HG02943 (cell line): ENCODE measurements around the gene CYBRD1.
"Not testable (repeated sequence)": the region's sequence is repeated elsewhere in the genome, so short reads cannot be mapped to it uniquely, and the experiment has no call there.

Experiments used
- ATAC-seq: cut with Tn5 transposase; IDR thresholded peaks from one replicate; pipeline ENCODE4 v1.9.1; 2021; ENCODE audit warnings: mild to moderate bottlenecking, low read depth, moderate library complexity; ENCODE audit not compliant: unreplicated experiment

The CYBRD1 gene

GRCh38 chr2:171514908-171515582, 7.2 kb upstream of the CYBRD1 start:
- ATAC-seq: no peak

- no peak for ATAC-seq
Observed at GRCh38 chr2:171515672-171516298, 6.5 kb upstream of the CYBRD1 start.

GRCh38 chr2:171516793-171517192, 5.5 kb upstream of the CYBRD1 start:
- ATAC-seq: no peak

DNA sequence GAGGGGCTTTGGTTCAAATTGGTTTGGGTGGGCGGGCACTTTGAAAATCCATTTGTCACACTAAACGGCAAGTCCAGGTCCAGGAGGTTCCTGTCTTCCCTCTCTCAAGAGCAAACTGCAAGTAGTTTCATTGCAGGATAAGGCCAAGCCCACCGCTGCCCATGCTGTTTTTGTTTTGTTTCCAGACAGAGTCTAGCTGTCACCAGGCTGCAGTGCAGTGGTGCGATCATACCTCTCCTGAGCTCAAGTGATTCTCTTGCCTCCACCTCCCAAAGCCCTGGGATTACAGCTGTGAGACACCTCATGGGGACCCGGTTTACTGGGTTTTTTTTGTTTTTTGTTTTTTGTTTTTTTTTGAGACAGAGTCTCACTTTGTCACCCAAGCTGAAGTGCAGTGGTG, 1.8 kb upstream of the CYBRD1 start:
- no peak for ATAC-seq

DNA sequence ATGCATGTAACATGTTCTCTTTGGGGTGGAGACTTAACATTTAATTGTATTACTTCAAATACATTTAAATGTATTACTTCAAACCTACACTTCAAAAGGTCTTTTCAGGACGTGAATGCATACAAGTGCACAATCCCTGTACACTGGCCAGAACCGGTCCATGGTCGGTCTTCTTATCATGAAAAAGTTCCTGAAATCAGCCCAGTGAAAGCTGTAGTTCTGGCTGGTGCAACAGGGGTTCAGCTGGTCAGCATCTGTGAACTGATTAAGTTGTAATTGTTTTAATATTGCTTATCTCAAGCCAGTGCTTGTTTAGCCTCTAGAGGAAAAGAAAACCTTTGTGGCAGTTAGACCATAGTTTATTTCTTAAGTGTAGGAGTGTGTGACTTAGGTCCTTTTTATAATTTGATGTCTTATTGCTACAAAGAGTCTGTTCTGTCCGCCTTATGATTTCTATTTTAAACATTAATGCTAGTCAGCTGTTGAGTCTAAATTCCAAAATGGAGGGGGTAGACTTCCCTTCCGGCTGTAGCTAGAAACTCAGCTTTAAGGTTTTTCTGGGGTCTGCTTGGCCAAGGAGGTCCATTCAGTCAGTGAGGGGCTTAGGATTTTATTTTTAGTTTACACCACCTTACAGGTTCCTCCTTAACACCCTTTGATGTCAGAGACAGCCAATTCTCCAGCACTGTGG, 768 bp upstream of the CYBRD1 start:
- ATAC-seq: no peak

GRCh38 chr2:171522788-171523087, 464 bp downstream of the CYBRD1 start:
- ATAC-seq: no peak

DNA sequence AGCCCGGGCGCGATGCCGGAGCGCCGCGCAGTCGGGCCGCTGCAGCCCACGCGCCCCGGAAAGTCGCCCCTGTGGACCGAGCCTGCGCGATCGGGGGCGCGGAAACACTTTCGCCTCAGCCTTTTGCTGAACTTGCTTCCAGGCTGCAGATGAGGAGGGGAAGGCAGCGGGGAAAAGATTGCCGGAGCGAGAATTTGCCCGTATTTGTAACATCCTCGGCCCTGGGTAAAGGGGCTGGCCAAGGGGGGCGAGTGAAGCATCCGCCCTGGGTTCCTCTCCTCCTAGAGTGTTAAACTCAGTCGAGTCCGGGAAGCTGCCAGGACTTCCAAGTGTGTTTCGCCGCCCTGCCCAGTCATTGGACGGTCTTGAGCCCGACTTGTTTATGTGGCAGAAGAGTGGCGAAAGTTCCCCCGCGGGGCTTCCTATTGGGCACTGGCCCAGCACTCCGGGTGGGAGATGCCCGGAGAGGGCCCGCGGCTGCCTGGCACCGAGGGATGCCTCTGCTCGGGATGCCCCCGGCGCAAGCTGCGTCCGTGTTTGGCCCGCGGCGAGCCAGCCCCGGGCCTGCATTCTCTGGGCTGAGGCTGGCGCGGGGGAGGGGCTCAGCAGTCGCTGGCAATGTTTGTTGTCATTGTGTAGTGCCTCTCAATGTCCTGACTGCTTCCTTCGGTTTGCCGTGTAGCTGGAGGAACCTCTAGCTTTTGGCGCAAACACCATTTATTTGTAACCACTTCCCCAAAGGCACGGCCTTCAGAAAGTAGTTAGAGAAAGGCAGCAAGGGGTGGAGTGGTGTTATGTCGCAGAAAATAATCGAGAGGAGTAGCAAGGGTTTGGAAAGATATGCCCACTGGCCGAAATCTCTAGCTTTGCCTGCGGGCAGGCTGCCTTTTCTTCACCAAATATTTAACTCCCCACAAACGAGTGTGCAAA, 1.1 kb downstream of the CYBRD1 start:
- no peak for ATAC-seq

- ATAC-seq: no peak
Observed at GRCh38 chr2:171524018-171524401, 1.7 kb downstream of the CYBRD1 start.

GRCh38 chr2:171529914-171530313, 7.6 kb downstream of the CYBRD1 start:
- ATAC-seq: no peak

GRCh38 chr2:171530378-171530777, 8.1 kb downstream of the CYBRD1 start:
- ATAC-seq: no peak

GRCh38 chr2:171530859-171531258, 8.6 kb downstream of the CYBRD1 start:
- ATAC-seq: not testable (repeated sequence)

DNA sequence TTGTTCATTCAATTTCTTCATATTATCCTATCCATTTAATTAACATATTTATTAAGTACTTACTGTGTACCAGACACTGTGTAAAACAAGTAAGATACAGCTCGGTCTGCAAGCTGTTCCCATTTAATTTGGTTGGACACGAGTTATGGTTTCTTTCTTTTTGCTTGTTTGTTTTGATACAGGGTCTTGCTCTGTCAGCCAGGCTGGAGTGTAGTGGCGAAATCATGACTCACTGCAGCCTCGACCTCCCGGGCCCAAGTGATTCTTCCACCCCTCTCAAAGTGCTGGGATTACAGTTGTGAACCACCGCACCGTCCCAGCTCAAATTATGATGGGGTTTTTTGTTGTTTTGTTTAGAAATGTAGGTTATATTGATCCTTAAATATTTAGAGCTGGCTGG, 9.0 kb downstream of the CYBRD1 start:
- ATAC-seq: no peak

DNA sequence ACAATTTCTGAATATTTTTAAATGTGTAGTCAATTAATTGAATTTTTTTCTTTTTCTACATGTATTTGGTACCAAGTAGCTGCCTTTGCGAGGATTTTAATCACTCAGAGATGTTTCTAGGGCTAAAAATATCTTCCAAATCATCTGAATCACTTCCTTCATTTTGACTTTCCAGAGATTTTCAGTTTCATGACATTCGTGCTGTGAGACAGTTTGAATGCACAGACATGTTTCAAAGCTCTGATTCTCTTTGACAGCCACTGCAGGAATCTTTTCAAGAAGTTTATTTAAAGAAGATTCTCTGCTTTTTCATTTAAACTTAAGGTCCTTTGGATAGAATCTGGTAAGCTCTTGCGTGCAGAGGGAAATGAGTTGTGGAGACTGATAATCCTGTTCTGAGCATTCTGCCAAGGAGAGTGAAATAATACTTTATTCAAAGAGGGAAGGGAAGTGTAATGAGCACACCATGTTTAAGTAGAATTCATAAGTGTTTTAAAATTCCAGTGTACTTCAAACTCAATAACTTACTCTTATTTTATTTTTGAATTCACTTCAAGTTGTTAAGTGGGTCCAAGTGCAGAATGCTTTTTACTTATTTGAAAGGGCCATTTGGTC, 9.7 kb downstream of the CYBRD1 start:
- no peak for ATAC-seq

- ATAC-seq: no peak
Observed at GRCh38 chr2:171533331-171533730, 11.1 kb downstream of the CYBRD1 start.

DNA sequence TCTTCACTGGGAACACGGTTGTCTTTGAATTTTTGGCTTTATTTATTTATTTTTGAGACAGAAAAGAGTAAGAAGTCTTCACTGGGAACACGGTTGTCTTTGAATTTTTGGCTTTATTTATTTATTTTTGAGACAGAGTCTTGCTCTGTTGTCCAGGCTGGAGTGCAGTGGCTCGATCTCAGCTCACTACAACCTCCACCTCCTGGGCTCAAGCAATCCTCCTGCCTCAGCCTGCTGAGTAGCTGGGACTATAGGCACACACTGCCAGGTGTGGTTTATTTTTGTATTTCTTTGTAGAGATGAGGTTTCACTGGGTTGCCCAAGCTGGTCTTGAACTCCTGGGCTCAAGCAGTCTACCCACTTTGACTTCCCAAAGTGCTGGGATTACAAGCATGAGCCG, 13.3 kb downstream of the CYBRD1 start:
- not testable (repeated sequence) for ATAC-seq

DNA sequence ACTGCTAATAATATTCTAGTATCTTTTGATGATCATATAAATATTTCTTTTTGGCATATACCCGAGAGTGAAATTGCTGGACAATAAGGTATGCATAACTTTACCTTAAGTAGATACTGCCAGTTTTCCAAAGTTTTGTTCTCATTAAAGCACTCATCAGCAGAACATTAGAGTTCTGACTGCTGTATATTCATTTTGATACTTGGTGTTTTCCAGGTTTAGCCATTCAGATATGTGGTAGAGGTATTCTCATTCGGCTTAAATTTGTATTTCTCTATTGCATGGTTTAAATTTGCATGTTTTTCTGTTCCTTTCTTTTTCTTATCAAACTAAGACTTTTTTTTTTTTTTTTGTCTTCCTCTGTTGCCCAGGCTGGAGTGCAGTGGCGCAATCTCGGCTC, 18.2 kb downstream of the CYBRD1 start:
- no peak for ATAC-seq

DNA sequence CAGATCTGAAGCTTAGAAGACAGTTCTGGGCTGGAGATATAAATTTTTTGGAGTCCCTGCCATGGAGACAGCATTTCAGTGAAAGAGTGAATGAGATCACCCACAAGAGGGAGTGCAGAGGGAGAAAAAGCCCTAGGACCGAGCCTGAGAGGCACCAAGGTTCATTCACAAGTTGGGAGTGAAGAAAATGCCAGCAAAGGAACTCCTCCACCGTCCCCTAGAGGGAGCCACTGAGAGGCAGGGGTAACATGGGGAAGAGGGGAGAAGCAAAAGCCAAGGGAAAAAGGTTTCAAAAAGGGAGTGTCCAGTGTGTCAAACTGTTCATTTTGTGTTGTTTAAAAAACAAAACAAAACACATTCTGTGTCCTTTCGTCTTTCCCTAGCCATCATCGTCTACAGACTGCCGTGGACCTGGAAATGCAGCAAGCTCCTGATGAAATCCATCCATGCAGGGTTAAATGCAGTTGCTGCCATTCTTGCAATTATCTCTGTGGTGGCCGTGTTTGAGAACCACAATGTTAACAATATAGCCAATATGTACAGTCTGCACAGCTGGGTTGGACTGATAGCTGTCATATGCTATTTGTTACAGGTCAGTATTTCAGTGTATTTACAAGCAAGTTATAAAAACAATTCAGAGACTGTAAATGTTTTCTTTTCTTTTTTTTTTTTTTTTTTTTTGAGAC, 19.1 kb downstream of the CYBRD1 start:
- no peak for ATAC-seq

DNA sequence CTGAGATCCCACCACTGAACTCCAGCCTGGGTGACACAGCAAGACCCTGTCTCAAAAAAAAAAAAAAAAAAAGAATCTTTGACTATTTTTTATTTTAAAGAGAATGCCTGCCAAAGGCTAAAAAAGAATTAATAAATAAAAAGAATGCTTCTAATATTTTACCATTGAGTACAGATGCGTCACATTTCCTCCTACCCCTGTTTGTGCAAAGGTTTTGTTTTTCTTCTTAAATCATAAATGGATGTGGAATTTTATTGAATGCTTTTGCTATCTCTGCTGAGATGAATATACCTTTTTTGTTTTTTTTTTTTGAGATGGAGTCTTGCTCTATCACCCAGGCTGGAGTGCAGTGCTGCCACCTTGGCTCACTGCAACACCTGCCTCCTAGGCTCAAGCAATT, 22.8 kb downstream of the CYBRD1 start:
- no peak for ATAC-seq

DNA sequence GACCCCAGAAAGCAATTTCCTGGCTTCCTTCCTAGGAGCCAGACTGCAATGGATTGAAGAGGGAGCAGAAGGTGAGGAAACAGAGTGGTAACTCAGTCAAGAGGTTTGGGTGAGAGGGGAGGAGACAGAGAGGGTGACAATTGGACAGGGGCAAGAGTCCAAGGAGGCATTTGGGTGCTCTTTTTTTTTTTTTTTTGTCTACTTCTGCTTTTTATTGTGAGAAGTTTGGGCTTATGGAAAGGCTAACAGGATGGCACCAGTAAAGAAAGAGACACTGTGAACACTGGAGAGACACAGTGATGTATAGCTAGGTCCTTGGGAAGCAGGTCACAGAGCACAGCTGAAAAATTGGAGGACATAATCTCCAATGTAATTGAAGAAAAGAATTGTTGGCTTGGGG, 25.0 kb downstream of the CYBRD1 start:
- no peak for ATAC-seq

GRCh38 chr2:171547720-171548119, 25.4 kb downstream of the CYBRD1 start:
- ATAC-seq: no peak
